ENCODE results near the gene OR1J1. TPM values are rescaled to one million over a fixed set of nuclear protein-coding genes. Genes with fewer than 3 reads are reported as not detected.

OR1J1 gene
- total RNA-seq, 1 experiment from 2014 or later = not detected

DNA sequence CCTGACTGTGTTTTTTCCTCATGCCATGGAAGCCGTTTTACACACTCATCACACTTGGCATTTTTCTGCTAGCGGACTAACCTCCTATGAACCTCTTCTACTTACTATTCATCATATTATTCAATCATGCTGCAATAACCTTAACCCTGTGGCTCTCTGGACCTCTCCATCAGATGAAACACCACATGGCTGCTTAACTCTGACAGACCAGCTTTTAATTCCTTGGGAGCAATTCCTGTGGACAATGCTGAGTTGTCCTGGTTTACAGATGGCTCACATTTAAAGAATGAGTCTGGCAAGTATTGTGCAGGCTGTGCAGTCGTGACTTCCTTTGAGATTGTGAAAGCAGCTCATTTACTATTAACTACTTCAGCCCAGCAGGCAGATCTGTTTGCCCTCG, 9.0 kb downstream of the OR1J1 start:
- H3K36me3 ChIP-seq (ENCODE audit: control insufficient read depth, insufficient read depth, low read length) = no peaks in the 10 kb centered on the region
- in situ Hi-C loops (cut with HindIII; ENCODE audit: low pct_unique_long_range_greater_than_20kb, low sequenced_read_pairs) (no loop called here), intact Hi-C loops (cut with micrococcal nuclease; ENCODE audit: unreplicated experiment) (no loop called here)
- DNase-seq (ENCODE audit: low read depth, low spot score) (no peak), ATAC-seq (no peak)
- H3K4me3 ChIP-seq (ENCODE audit: low read depth in 2 of 2, low read length in 2 of 2) = no peak overlapping the region
- ChIA-PET CTCF (no interaction called here), POLR2A (no interaction called here)
- no peaks in the 10 kb centered on the region for H3K9me3 ChIP-seq (ENCODE audit: control insufficient read depth, insufficient read depth, low read depth, low read length)
- H3K27me3 ChIP-seq (ENCODE audit: control insufficient read depth, insufficient read depth, low read length) = peaks cover 1% of the 10 kb centered on the region; the same call in 1 of the 2 replicates
- no peak overlapping the region for H3K27ac ChIP-seq (ENCODE audit: low read length)
- BruUV-seq (replicated peaks) = no TSS peak
- H3K4me1 ChIP-seq (ENCODE audit: control insufficient read depth, insufficient read depth, low read length) = no peaks in the 10 kb centered on the region
- TF ChIP-seq CTCF (IDR thresholded peaks at IDR 0.05) (no peak), SIN3A (IDR thresholded peaks at IDR 0.05; ENCODE audit: borderline replicate concordance, insufficient read depth, low read depth, low read length) (no peak), TCF7L2 (IDR thresholded peaks at IDR 0.05; ENCODE audit: low read depth, low read length) (no peak), POLR2AphosphoS5 (IDR thresholded peaks at IDR 0.05; ENCODE audit: low read depth, low read length) (no peak)
- TF ChIP-seq, protein P1, sequence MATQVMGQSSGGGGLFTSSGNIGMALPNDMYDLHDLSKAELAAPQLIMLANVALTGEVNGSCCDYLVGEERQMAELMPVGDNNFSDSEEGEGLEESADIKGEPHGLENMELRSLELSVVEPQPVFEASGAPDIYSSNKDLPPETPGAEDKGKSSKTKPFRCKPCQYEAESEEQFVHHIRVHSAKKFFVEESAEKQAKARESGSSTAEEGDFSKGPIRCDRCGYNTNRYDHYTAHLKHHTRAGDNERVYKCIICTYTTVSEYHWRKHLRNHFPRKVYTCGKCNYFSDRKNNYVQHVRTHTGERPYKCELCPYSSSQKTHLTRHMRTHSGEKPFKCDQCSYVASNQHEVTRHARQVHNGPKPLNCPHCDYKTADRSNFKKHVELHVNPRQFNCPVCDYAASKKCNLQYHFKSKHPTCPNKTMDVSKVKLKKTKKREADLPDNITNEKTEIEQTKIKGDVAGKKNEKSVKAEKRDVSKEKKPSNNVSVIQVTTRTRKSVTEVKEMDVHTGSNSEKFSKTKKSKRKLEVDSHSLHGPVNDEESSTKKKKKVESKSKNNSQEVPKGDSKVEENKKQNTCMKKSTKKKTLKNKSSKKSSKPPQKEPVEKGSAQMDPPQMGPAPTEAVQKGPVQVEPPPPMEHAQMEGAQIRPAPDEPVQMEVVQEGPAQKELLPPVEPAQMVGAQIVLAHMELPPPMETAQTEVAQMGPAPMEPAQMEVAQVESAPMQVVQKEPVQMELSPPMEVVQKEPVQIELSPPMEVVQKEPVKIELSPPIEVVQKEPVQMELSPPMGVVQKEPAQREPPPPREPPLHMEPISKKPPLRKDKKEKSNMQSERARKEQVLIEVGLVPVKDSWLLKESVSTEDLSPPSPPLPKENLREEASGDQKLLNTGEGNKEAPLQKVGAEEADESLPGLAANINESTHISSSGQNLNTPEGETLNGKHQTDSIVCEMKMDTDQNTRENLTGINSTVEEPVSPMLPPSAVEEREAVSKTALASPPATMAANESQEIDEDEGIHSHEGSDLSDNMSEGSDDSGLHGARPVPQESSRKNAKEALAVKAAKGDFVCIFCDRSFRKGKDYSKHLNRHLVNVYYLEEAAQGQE (IDR thresholded peaks at IDR 0.05; ENCODE audit: insufficient read depth in 1 of 2, low read depth in 2 of 2, low read length in 1 of 2) = no peak

GRCh38 chr9:122466456-122466855, 11.3 kb downstream of the OR1J1 start:
- ChIA-PET CTCF (no interaction called here), POLR2A (no interaction called here)
- intact Hi-C loops (cut with micrococcal nuclease; ENCODE audit: unreplicated experiment) = no loop called here
- Histone ChIP-seq H3K27ac (ENCODE audit: low read length) (no peak overlapping the region), H3K36me3 (ENCODE audit: control insufficient read depth, insufficient read depth, low read length) (no peaks in the 10 kb centered on the region), H3K9me3 (ENCODE audit: control insufficient read depth, insufficient read depth, low read depth, low read length) (no peaks in the 10 kb centered on the region), H3K4me3 (ENCODE audit: low read depth in 2 of 2, low read length in 2 of 2) (no peak overlapping the region), H3K4me1 (ENCODE audit: control insufficient read depth, insufficient read depth, low read length) (no peaks in the 10 kb centered on the region), H3K27me3 (ENCODE audit: control insufficient read depth, insufficient read depth, low read length) (no peaks in the 10 kb centered on the region; the same call in 1 of the 2 replicates)
- ATAC-seq (no peak), DNase-seq (ENCODE audit: low read depth, low spot score) (no peak)
- no TSS peak for BruUV-seq (replicated peaks)
- in situ Hi-C loops (cut with HindIII; ENCODE audit: low pct_unique_long_range_greater_than_20kb, low sequenced_read_pairs) = no loop called here
- TF ChIP-seq POLR2AphosphoS5 (IDR thresholded peaks at IDR 0.05; ENCODE audit: low read depth, low read length) (no peak), CTCF (IDR thresholded peaks at IDR 0.05) (no peak), SIN3A (IDR thresholded peaks at IDR 0.05; ENCODE audit: borderline replicate concordance, insufficient read depth, low read depth, low read length) (no peak), TCF7L2 (IDR thresholded peaks at IDR 0.05; ENCODE audit: low read depth, low read length) (no peak)
- TF ChIP-seq, protein P1 (IDR thresholded peaks at IDR 0.05; ENCODE audit: insufficient read depth in 1 of 2, low read depth in 2 of 2, low read length in 1 of 2) = no peak
